SU-DHL-6 (cell line): Measurements from ENCODE around the gene RBM15.

Experiments
- H2AFZ ChIP-seq: fragments of 200-600 bp; sonication (generic); 2 replicates; pipeline ENCODE4 v1.6.1; 2014; ENCODE audit warnings: low read depth, mild to moderate bottlenecking, moderate library complexity, mixed read lengths, antibody characterized with exemption, low read length; ENCODE audit not compliant: severe bottlenecking
- H3F3A ChIP-seq: fragments of 200-600 bp; shearing (Covaris generic); 2 replicates; pipeline ENCODE4 v1.6.0; 2016; ENCODE audit warnings: antibody characterized with exemption, mild to moderate bottlenecking; ENCODE audit not compliant: insufficient read depth
- H3K27ac ChIP-seq: fragments of 200-600 bp; sonication (generic); 2 replicates; pipeline ENCODE4 v1.5.1; 2016; ENCODE audit warnings: low read depth, mild to moderate bottlenecking, low read length, moderate library complexity, mixed read lengths
- H3K27me3 ChIP-seq: fragments of 200-600 bp; sonication (generic), shearing (Covaris generic); 2 replicates; pipeline ENCODE4 v1.6.0; 2014; ENCODE audit warnings: mild to moderate bottlenecking, low read length
- H3K36me3 ChIP-seq: fragments of 200-600 bp; sonication (generic); 2 replicates; pipeline ENCODE4 v1.6.1; 2014; ENCODE audit warnings: mild to moderate bottlenecking, low read length, mixed read lengths
- H3K4me2 ChIP-seq: fragments of 300-600, 200-600 bp; shearing (Covaris generic), sonication (generic); 2 replicates; pipeline ENCODE4 v1.6.0; 2014; ENCODE audit warnings: low read length, low read depth, mild to moderate bottlenecking; ENCODE audit not compliant: poor library complexity, severe bottlenecking
- H3K4me3 ChIP-seq: fragments of 200-600 bp; sonication (generic); 2 replicates; pipeline ENCODE4 v1.5.1; 2014; ENCODE audit warnings: antibody characterized with exemption, low read length, mild to moderate bottlenecking, mixed read lengths; ENCODE audit not compliant: insufficient read depth, poor library complexity, severe bottlenecking
- H3K79me2 ChIP-seq: fragments of 200-600 bp; sonication (generic); 2 replicates; pipeline ENCODE4 v1.6.1; 2014; ENCODE audit warnings: mild to moderate bottlenecking, low read length, moderate library complexity; ENCODE audit not compliant: insufficient read depth
- H3K9ac ChIP-seq: fragments of 200-600 bp; sonication (generic); 2 replicates; pipeline ENCODE4 v1.7.0; 2014; ENCODE audit warnings: mild to moderate bottlenecking, low read length
- H3K9me2 ChIP-seq: fragments of 200-600 bp; sonication (generic); replicated peaks from 2 replicates; pipeline ENCODE4 v1.6.1; 2014; ENCODE audit warnings: low read length; ENCODE audit not compliant: insufficient read depth
- H3K9me3 ChIP-seq: fragments of 200-600 bp; sonication (generic); 2 replicates; pipeline ENCODE4 v1.6.1; 2014; ENCODE audit warnings: low read length, mixed read lengths; ENCODE audit not compliant: insufficient read depth
- H4K20me1 ChIP-seq: fragments of 200-600 bp; sonication (generic); 2 replicates; pipeline ENCODE4 v1.6.1; 2014; ENCODE audit warnings: low read depth, mild to moderate bottlenecking, antibody characterized with exemption, low read length, moderate library complexity, mixed read lengths
- CTCF ChIP-seq: fragments of 200-600 bp; sonication (generic); IDR thresholded peaks from one replicate; pipeline ENCODE4 v1.5.1; 2017; ENCODE audit warnings: antibody characterized with exemption, mild to moderate bottlenecking, low read length, moderate library complexity; ENCODE audit not compliant: insufficient read depth, poor library complexity, severe bottlenecking
- EZH2phosphoT487 ChIP-seq: fragments of 200-600 bp; sonication (generic), shearing (Covaris generic); conservative IDR thresholded peaks from 2 replicates; pipeline ENCODE4 v1.6.1; 2018; ENCODE audit warnings: mild to moderate bottlenecking, antibody characterized with exemption, low read length, moderate library complexity, mixed read lengths

Gene RBM15

GRCh38 chr1:110293601-110294104 lies 45.5 kb upstream of the RBM15 start:
- Histone ChIP-seq H3K4me2 (no peak overlapping the region), H4K20me1 (no peaks in the 10 kb centered on the region), H3K27me3 (no peaks in the 10 kb centered on the region), H3K4me3 (no peak overlapping the region), H3K9ac (no peak overlapping the region), H2AFZ (no peak overlapping the region), H3F3A (no peaks in the 10 kb centered on the region), H3K9me2 (no peaks in the 10 kb centered on the region), H3K27ac (no peak overlapping the region), H3K36me3 (no peaks in the 10 kb centered on the region), H3K79me2 (no peaks in the 10 kb centered on the region), H3K9me3 (no peaks in the 10 kb centered on the region)
- no peak for TF ChIP-seq CTCF
- no peak for TF ChIP-seq EZH2phosphoT487

- Histone ChIP-seq H4K20me1 (no peaks in the 10 kb centered on the region), H2AFZ (no peak overlapping the region), H3K9me3 (no peaks in the 10 kb centered on the region), H3K36me3 (no peaks in the 10 kb centered on the region), H3K27ac (no peak overlapping the region), H3K9me2 (no peaks in the 10 kb centered on the region), H3K4me2 (no peak overlapping the region), H3K4me3 (no peak overlapping the region), H3K9ac (no peak overlapping the region), H3F3A (no peaks in the 10 kb centered on the region), H3K27me3 (no peaks in the 10 kb centered on the region), H3K79me2 (no peaks in the 10 kb centered on the region)
- TF ChIP-seq CTCF = no peak
- TF ChIP-seq EZH2phosphoT487 = no peak
These were observed 44.9 kb upstream of the RBM15 start for GRCh38 chr1:110294308-110294707.

- Histone ChIP-seq H3K79me2 (no peaks in the 10 kb centered on the region), H3K36me3 (no peaks in the 10 kb centered on the region), H3K27me3 (no peaks in the 10 kb centered on the region), H3K9ac (no peak overlapping the region), H3K4me3 (no peak overlapping the region), H4K20me1 (no peaks in the 10 kb centered on the region), H3K9me3 (no peaks in the 10 kb centered on the region), H3F3A (no peaks in the 10 kb centered on the region), H2AFZ (no peak overlapping the region), H3K9me2 (no peaks in the 10 kb centered on the region), H3K4me2 (no peak overlapping the region), H3K27ac (no peak overlapping the region)
- TF ChIP-seq CTCF = no peak
- TF ChIP-seq EZH2phosphoT487 = no peak
These were observed 40.2 kb upstream of the RBM15 start for GRCh38 chr1:110298991-110299390.
